Measurements from ENCODE around the gene POLA1.
"Not testable (repeated sequence)": the region's sequence is repeated elsewhere in the genome, so short reads cannot be mapped to it uniquely, and the experiment has no call there.

The POLA1 gene

DNA sequence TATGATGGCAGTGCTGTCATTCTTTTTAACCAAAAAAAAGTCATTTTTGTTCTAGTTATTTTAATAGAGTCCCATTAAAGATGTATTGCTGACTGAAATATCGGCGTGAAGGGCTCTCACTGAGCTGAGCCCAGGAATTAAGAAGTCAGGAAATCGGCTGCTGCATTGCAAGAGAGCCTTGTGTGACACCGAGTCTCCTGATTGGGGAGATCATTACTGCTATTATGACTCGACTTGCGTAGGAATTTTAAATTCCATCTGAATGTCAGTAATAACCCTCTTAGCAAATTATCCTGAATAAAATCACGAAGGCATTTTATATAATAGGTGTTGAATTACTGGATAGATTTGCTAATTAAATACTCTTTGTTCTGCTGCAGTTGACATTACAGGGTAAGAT is 111.5 kb downstream of the POLA1 start:
- DNase-seq (ENCODE audit: low read depth): no peak

DNA sequence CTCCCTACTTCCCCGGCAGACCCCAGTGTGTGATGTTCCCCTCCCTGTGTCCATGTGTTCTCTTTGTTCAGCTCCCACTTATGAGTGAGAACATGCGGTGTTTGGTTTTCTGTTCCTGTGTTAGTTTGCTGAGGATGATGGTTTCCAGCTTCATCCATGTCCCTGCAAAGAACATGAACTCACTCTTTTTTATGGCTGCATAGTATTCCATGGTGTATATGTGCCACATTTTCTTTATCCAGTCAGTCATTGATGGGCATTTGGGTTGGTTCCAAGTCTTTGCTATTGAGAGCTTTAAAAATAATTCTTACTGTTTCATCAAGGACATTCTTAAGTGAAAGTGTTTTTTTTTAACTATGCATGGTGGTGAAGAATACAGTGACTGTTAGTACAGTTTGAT is 126.1 kb downstream of the POLA1 start:
- DNase-seq (ENCODE audit: low read depth): not testable (repeated sequence)

DNA sequence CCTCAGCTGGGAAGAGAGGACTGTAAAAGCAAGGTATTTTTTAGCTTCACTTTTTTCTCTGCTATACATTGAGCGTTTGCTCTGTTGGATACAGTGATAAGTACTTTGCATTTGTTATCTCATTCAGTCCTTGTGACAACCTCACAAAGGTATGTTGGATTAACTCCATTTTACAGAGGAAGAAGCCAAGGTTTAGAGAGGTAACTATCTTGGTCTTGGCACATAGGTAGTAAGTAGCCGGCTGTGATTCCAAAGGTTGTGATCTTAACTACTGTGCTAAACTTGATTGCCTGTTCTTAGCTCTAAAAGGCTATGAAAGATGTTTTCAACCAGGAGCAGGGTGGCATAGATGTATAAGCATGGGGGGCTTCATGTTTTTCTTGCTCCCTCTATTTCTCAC is 134.4 kb downstream of the POLA1 start:
- no peak for DNase-seq (ENCODE audit: low read depth)

DNA sequence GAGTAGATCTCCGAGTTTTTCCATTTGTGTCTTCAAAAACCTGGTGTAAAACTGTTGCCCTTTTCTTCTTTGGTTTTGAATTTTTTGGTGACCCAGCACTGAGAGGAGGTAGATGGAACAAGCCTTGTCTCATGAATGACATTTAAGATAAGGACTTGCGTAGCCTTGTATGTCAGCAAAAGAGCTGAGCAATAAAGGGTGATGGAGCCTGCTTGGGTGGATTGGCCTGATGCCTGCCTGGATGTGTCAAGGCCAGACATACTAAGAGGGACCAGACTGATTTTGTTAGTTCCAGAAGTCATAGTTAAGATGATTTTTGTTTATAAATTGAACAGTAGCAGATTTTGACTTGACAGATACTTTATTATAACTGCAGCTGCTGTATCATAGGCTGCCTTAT is 134.9 kb downstream of the POLA1 start:
- DNase-seq (ENCODE audit: low read depth): no peak

DNA sequence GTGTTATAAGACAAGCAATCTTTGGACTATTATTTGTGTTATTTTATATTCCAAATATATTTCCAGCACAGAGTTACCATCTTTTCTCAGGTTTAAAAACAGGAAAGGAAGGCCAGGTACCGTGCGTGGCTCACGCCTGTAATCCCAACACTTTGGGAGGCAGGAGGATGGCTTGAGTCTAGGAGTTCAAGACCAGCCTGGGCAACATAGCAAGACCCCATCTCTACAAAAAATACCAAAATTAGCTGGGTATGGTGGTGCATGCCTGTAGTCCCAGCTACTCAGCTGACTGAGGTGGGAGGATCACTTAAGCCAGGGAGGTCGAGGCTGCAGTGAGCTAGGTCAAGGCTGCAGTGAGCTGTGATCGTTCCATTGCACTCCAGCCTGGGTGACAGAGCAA is 140.0 kb downstream of the POLA1 start:
- DNase-seq (ENCODE audit: low read depth): no peak

DNA sequence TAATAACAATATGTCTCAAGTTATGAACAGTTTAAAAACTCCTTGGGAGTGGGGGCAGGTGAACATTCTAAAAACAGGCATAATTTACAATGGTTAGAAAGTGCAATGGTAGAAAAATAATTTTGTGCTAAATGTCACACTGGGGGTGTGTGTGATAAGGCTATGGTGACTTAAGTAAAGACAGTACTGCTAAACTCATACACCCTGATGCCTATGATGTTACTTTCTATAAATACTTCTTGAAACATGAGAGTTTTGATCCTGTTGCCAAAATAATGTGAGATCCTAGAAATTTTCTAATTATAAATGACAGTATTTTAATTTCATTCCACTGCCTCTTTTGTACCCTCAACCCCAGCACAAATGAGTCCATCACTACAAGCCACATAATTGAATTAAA is 144.2 kb downstream of the POLA1 start:
- no peak for DNase-seq (ENCODE audit: low read depth)

DNA sequence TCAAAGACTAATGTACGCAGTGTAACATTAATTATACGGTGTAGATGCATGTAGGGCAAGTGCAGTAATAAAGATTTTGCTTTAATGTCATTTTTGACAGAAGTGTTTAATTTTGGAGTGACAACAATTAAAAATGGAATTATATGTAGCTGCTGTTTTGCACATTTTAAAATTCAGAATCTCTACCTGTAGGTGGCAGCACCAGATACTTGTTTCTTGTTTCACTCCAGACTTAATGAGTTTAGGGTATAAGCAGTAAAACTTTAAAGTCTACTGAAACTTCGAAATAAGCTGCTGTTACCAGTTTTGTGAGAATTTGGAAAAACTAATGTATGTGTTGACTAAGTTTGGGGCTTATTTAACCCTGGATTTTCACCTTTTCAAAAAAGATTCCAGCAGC is 144.9 kb downstream of the POLA1 start:
- DNase-seq (ENCODE audit: low read depth): peak; percentile 12

DNA sequence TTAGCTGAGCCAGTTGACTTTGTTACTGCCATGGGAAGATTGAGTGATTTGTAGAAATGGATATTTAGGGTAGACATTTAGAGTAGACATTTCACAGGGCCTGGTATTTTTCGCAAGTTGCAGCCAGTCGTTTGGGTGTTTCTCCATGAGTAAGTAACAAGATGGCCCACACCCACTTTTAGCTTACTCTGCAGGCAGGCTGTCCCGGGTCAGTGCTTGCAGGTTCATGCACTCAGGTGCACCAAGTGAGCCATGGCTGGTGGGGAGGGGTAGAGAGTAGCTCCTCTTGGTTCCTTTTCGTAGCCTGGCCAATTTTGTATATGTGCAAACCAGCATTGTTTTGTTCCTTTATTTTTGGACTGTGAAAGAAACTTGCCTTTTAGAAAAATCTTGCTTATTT is 145.6 kb downstream of the POLA1 start:
- no peak for DNase-seq (ENCODE audit: low read depth)

DNA sequence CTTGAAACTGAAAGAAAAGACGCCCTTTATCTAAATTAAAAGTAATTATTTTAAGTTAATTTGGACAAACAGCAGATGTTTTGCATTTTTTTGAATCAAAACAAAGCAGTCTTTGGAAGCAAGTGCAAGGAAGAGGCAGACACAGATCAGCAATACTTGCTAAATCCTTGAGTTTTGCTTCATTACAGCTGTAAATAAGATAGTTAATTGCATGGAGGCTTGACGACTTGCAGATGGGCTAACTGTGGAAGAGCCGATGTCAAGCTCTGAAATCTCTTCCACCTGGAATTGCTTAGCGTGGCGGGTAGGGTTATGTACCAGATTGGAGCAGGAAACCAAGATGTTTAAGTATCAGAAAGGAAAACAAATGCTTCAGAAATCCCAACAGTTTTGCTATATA is 148.8 kb downstream of the POLA1 start:
- no peak for DNase-seq (ENCODE audit: low read depth)

DNA sequence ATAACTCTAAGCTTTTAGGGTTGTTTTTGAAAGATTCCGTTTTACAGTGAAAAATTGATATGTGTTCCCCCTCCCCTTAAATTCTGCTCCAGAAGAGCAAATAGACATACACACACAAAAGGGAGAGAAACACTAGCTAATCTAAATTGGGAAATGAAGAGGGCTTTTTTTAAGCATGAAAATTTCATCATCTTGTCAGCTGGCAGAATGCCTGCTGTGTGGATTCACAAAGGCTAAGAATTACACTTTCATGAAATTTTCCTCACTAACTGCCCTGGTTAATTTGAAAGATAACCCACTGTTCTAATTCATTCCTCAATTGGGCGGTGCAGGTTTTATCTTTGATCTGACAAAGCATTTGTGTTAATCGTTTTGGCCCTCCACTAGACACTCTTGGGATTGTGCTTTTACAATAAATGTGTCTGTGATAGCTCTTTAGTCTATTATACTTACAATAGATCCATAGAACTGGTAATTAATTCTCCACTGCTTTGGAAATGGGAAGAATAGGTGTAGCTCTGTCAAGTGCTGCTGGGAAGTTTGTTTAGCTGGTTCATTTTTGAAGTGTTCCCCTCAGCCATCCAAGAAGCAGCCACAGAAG is 152.9 kb downstream of the POLA1 start:
- no peak for DNase-seq (ENCODE audit: low read depth)

DNA sequence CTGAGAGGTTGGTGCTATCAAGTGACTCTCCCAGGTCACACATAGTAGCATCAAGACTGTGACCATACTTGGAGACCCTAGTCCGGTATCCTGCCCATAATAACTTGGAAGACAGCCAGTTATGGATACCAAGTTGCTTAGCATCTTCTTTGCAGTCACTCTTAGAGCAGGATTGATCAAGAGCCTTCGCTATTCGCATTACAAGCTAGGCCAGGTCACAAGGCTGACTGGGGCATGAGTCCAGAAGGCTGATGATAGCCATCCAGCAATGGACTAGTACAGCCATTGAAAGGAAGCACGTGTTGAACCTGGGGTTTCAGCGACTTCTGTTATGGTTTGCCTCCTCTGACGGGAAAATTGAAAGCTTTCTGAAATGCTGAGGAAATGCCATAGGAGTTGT is 157.6 kb downstream of the POLA1 start:
- DNase-seq (ENCODE audit: low read depth): no peak

DNA sequence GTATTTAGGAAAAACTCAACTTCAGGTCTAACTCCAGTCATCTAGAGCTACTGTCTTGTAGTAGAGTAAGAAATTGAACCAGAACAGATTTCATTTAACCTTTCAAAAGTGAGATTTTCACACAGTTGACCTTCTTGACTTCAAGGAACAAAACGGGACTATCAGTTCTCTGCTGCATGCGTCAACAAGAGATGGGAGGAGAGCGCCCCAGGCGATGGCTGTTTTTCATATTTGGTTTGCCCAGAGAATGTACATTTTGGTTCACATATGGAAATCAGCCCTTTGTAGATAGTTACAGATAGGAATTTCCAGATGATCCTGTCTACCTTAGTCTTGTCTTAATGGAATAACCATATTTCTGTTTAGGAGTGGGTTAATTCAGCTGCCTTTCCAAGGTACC is 158.1 kb downstream of the POLA1 start:
- no peak for DNase-seq (ENCODE audit: low read depth)

DNA sequence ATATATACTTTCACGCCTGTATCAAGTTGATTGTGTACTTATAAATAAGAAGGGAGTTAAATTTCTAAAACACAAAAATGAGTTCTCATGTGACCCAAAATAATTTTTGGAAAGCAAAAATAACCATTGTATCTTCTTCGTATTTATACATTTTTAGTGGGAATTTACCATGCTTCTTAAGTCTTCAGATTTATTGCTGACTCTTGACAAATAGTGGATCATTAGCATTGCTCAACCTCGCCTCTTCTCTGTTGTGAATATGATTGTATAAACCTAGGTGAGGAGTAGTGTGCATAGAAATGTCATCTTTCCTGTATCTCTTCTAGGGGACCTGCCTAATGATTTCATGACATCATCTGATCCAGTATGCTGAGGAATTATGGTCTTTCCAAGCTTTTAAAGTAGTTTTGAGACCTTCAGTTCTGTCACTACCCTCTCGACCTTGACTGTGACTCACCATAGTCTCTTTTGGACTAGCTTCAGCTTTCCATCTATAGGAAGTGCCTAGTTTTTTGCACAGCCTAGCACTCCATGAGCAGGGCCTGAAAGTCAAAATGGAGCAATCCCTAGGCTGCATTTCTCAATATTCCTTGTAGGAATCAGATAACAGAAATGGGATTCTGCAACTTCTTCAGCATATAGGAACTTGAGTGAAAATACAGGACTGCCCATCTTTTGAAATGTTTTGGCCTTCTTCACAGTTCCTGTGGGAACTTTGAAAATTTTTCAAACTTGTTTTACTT is 164.5 kb downstream of the POLA1 start:
- DNase-seq (ENCODE audit: low read depth): no peak

DNA sequence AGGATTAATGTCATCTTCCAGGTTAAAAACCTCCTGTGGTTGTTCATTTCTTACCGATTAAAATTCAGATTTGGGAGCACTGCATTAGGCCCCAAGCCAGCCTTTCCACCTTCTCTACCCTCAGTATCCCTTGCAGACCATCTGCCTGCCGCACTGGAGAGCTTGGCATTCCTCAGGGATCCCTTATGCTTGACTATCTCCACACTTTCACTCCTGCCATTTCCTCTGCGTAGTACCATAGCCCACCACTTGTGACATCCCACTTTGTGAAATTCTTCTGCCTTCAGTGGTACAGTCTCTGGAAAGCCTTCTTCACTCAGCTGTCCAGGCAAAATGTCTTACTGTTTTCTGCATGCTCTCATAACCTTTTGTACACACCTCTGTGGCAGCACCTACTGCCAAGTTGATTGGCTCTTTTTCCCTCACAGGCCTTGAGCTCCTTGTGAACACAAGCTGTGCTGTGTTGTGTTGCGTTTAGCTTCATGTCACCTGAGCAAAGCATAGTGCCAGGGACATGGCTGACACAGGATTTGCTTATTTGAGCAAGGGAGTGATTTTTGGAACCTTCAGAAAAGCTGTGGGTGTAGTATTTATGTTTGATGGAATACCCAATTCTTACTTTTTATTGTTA is 165.6 kb downstream of the POLA1 start:
- no peak for DNase-seq (ENCODE audit: low read depth)

DNA sequence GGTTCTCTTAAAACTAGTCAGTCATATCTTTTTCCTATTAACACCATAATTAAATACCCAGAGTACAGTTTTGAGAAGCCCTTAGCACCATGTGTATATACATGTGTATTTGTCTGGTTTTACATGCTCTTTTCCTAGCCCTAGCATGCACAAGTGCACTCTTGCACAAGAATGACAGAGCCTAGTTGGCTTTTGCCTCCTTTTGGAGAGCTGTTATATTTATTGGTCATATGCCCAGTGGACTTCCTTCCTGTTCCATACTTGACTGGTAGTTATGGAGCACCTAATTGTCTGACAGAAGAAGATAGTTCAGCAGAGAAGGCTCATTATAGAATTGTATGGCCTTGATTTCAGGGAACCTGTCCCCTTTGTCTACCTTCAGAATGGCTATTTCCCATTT is 166.4 kb downstream of the POLA1 start:
- DNase-seq (ENCODE audit: low read depth): no peak

DNA sequence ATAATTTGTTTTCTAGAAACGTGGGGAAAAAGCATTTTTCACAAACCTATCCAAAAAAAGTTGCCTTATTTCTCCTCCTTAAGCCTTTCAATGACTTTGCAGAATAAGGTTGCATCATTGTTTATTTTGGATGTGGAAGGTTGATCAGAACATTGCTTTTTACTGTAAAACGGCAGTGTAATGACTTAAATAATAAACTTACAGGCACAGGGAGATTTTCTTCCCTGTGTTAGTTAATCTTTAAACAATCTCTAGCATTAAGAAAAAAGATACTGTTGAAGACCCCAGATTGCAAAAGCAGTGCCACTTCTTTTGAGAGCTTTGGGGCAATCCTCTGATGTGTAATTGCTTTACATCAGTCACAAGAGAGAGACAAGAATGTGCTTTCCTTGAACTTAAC is 168.6 kb downstream of the POLA1 start:
- DNase-seq (ENCODE audit: low read depth): no peak

DNA sequence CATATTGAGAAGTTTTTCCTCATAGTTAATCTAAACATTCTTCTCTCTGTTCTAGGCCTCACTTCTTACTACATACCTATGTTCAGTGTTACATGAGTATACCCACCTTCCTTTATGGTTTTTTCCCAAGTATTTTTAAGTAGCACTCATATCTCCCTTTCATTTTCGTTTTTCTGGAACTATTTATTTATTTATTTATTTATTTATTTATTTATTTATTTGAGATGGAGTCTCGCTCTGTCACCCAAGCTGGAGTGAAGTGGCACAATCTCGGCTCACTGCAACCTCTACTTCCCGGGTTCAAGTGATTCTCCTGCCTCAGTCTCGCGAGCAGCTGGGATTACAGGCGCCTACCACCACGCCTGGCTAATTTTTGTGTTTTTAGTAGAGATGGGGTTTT is 170.1 kb downstream of the POLA1 start:
- not testable (repeated sequence) for DNase-seq (ENCODE audit: low read depth)

DNA sequence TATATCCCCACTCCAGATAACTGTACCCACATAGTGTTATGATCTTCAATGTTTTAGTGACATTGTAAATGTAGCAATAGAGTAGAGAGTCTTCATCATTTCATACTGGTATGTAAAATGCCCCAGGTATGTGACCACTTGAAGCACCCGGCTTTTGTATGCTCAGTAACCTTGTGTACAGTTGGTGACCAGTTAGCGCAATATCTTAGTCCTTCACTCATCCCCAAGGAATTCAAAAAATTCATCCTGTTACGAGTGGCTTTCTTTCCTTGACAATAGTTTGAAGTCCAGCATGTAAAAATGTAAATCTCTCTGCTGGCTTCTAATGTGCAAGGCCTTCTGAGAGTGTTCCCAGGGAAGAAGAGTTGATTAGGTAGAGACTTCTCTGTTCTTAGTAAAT is 176.4 kb downstream of the POLA1 start:
- DNase-seq (ENCODE audit: low read depth): no peak

DNA sequence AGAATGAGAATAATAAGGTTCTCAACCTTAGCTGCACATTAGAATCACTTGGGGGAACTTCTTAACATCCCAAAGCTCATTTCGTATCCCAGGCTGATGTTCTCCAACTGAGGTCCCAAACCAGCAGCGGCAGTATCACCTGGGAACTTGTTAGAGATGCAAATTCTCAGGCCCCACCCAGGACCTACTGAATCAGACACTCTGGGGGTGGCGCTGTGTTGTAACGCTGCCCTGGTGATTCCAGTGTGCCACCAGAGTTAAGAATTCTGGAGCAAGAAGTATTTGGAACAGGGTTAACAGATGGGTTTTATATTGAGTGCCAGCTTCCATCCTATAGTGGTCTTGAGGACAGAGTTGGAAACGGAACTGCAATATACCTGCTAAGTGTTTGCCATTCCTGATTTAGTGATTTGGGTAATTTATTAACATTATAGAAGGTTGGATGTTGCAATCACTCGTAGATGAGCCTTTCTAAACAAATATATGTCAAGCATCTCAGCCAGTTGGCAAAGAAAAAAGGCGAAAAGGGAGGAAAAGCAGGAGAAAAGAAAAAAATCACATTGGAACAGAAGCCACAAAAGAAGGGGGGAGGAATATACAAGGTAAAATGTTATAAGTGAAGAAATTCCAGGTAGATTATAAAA is 181.0 kb downstream of the POLA1 start:
- DNase-seq (ENCODE audit: low read depth): no peak

DNA sequence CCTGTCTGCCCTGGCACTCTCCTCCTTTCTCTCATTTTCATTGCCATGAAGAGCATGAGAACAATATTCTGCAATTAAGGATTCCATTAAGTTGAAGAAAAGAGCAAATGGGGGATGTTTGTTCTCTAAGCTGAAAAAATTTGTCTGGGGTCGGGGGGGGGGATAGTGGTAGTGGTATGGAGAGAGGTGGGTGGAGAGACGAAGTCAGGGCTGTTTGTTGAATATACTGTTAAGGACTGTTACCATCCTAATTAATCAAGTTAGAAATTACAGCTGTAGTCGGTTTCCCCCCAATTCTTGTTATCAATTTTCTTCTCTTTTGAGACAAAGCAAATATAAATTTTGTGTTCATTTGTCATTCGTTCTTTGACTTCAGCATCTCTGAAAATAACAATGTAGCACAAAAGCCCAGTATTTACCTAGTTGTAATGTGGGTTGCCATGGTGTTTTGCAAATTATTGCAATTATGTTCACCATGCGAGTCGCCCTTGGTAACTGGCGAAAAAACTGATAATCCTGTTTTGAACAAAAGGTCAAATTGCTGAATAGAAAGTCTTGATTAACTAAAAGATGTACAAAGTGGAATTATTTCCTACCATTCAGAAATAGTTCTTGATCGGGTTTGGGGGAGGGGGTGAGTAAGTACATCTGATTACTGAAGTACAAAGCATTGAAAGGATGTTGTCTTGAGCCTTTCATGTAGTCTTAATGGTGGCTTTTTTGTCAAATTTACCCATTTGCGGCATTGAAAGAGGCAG is 183.0 kb downstream of the POLA1 start:
- DNase-seq (ENCODE audit: low read depth): no peak

DNA sequence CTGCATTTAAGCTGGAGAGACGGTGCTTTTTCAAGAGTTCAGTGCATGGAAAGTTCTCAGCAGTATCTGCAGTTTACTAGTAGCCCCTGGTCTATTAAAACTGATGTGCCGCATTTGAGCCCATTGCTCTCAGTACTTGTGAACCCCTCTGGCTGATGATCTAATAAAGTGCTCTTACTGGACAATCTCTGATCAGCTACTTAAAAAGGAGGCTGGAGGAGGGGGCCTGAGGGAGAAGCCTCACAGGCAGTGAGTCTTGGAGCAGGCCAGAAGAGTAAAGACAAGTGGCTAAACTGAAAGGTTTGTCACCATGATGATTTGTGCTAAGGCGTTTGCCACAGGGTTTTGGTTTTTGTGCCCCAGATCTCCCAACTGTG is 183.6 kb downstream of the POLA1 start:
- no peak for DNase-seq (ENCODE audit: low read depth)

DNA sequence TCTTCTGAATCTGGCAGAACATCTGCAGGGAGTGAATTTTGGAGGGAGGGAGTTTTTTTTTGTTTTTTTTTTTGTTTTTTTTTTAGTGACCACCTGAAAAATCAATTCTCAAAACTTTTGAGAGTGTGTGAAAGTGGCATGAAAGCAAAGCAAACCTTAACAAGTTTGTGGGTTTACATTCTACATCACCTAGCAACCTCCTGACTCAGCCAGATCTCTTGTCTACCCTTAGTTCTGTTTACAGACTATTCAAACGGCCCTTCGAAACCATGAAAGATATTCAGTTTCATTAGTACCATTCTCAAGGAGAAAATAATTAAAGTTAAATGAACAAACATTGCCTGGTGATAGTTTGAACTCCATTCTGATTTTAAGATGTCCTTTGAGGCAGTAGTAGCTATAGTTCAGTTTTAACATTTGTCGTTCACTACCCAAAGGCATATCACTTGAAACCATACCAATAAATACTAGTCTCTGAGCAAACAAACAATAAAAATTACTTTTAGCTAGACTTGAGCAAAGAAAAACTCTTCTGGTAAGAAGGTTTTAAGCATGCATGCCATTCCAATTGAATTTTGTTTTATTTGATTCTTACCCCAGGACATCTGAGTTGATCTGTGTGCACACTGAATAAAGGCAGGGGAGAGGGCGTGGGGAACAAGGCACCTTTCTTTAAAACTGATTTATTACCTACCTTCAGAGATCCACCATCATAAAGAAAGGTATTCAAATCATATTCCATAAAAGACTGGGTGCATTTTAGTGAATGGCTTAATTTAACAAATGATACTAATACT is 184.3 kb downstream of the POLA1 start:
- no peak for DNase-seq (ENCODE audit: low read depth)
